Activated T-helper 1 cell treated with anti-CD3 and anti-CD28 coated beads, Interleukin-2, amount 50 U/mL, for 16 hours (primary cell): Measurements from ENCODE around the gene CP.

Experiments used
- DNase-seq, 2 donors: peaks; one replicate each; pipeline ENCODE4 v3.0.0-alpha.2; 2020; ENCODE audit warnings: low read depth in 1 of 2, low spot score in 1 of 2

CP gene

GRCh38 chr3:149122721-149123578, 98.7 kb downstream of the CP start:
- no peak for DNase-seq
